ENCODE measurements around the gene MEGF11.
A peak's percentile ranks its signal among the peaks of the same experiment; 100 is the strongest.
"Not testable (repeated sequence)": the region's sequence is repeated elsewhere in the genome, so short reads cannot be mapped to it uniquely, and the experiment has no call there.

MEGF11 gene

DNA sequence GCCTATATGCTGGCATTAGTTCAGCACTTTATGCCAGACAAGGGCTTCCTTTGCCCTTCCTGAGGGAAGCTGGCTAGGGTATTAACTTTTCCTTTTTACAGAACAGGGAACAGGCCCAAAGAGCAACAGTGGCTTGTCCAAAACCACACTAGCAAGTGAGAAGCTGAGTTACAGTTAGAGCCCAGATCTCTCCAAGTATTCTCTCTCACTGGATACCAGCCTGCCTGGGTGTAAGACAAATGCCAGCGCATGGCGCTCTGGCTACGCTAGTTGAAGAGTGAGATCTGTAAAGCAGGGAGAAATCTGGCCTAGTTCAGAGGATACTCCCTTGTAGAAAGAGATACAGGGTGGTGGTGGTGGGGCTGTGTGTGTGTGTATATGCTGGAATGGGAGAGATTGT is 345.9 kb downstream of the MEGF11 start:
- DNase-seq = no peak

DNA sequence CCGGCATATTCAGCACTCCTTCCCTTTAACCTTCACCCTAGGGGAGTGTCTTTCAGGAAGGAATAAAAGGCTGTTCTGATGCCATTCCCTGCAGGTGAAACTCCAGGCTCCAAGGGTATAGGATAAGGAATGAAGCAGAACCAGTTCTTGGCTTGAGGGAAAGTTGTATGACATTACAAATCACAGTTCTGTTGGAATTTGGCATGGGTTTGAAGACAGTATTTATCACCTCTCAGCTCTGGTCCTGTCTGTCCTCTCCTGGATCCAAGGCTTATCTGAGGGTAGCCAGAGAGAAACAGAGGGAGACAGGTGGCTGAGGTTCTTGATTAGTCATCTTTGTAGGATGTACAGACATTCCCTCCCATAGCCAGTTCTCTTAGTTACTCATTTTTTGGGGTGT is 347.2 kb downstream of the MEGF11 start:
- DNase-seq = no peak

DNA sequence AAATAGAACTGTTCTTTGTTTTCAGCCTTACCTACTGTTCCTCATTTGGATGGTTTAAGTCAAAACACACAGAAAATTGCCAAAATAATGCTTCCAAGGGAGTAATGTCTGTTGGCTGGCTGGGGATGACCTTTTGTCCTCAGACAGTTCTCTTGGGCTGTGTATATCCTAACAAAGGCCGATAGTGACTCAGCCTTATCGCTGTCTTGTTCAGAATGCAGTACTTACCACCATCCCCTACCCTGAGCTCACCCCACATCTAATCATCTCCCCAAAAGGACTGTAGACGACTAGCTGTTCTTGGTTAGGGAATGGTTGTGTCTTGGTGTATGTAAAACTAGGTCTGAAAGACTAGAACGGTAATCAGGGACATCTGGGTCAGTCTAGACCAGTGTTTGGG is 349.2 kb downstream of the MEGF11 start:
- DNase-seq = no peak

DNA sequence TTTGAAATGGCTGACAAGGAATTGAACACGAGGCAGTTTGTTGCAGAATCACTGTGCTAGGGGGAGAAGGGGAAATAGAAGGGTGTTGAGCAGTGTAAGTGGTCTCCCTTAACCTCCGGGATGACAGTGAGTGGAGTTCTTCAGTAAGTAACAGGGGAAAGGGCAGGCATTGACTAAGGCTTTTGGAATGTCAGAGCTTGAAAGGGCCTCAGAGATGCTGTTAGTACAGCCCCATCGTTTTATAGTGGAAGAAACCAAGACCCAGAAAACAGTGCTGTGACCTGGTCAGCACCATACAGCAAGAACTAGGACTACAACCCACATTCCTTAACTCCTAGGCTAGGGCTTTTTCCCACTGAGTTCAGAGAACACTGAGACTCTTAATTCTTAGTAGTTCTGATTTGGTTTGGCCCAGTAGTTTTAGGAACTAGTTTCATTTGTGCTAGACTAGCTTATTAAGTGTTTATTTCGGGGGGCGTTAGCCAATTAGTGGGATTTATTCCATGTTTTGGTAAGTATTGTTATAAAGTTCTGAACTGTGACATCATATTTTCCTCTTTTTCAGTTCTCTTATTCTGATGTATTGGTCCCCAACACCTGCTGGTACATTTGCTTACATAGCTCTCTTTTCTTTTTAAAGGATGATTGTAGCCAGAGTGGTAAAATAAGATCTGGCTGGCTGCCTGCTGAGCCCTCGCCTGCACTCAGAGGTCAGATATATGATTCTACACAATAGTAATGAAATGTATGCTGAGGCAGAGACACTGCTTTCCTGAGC is 350.1 kb downstream of the MEGF11 start:
- DNase-seq = no peak

DNA sequence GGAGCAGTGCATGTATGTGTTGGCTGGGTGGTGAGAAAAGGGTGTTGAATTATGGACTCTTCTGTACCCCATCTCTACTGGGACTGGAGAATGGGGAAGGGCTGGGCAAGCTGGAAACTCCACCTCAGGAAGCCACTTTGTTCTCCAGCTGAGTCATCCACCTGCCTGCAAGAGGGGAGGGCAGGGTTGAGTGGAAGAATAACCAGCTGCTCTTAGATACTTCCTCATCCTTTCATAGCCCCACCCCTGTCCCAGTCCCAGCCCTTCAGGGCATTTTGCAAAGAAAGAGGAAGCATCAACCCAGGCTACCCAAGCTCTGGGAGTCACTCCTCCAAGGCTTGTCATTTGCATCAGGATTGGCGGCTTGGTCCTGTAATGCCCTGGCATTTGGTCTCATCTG is 351.2 kb downstream of the MEGF11 start:
- no peak for DNase-seq

DNA sequence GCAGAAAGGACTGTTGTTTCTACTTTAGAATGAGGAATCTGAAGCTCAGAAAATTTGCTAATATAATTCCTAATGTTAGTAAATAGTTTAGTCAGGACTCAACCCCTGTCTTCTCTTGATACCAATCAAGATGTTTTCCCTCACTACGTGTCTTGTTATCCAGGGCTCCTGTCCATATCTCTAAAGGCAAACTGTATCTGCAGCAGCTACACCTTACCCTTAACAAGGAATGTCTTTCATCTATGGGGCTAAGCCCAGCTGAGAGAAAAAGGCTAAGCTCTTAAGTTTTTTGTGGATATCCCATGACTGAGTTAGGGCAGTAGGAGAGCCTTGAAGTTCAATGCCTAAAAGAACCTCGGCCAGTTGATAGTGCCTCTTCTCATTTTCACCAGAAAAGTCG is 351.7 kb downstream of the MEGF11 start:
- DNase-seq = no peak

DNA sequence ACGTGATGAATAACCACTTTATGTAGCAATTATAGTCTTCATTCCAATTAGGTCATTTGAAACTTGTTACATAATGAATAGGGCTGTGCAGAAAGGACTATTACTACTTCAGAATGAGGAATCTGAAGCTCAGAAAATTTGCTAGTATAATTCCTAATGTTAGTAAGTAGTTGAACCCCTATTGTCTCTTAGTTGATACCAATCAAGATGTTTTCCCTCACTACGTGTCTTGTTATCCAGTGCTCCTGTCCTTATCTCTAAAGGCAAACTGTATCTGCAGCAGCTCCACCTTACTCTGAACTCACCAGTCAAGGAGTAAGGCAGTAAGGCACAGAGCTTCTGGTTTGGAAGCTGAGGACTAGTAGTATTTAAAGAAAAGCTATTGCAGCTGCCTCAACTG is 352.2 kb downstream of the MEGF11 start:
- DNase-seq = no peak

DNA sequence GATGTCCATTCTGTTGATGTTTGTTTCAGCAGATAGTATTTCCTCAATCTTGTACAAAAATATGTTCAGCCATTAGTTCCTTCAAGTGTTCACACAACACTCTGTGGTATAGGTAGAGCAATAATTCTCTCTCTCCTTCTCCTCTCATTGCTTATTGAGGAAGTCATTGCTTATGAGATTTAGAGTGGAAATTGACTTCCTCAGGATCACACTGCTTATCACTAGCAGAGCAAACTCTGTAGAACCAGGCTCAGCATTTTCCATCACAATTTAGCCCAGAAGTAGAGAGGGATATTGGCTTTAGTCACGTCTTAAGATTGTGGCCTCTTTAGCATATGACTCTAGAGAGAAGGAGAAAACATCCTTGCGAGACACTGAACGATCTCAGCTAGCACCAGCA is 353.1 kb downstream of the MEGF11 start:
- no peak for DNase-seq

DNA sequence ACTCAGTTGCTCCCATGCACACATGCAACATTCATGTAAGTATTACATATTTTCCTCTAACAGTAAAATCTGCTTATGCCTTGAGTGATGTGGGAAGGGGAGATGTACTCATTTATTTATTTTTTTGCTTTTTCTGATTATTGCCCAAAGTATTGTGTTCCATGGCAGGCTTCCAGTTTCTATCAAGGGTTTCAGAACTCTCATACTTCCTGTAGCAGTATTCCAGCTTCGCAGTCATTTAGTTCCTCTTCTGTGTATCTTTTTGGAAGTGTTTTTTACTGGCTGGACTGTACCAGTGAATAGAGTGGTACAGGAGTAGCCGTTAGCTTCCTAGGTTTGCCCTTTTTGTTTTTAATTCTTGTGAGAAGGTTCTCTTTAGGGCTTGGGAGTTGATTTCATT is 357.3 kb downstream of the MEGF11 start:
- DNase-seq = no peak

DNA sequence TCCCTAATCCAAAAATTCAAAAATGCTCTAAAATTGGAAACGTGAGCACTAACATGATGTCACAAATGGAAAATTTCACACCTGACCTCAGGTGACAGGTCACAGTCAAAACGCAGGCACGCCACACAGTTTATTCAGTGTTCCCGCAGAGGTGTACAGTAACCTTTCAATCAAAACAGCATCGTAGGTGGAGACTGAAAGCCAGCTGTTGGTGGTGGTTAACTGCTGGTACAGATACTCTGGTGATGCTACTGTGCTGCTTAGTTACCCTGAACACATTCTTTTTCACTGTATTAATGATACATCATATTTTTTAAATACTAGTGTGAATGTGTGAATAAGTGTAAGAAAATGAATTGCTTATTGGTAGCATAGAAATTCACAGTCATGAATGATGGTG is 360.5 kb downstream of the MEGF11 start:
- DNase-seq = no peak

DNA sequence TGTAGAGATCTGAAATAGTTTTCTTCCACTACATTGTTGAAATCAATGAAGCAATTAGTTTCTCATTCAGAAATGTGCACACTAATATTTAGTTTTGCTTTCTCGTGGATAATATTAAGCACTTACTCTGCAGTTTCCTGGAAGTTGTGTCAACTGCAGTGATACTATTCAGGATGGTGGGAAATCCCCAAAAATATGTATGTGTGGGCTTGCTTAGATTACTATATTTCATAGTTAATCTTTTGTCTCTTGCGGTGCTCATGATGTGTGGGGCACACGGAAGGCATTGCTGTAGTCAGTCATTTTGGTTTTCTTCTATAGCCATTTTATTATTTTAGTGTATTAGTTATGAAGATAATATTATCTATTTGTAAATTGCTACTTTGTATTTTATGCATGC is 364.6 kb downstream of the MEGF11 start:
- DNase-seq = peak; percentile 14 to 16

DNA sequence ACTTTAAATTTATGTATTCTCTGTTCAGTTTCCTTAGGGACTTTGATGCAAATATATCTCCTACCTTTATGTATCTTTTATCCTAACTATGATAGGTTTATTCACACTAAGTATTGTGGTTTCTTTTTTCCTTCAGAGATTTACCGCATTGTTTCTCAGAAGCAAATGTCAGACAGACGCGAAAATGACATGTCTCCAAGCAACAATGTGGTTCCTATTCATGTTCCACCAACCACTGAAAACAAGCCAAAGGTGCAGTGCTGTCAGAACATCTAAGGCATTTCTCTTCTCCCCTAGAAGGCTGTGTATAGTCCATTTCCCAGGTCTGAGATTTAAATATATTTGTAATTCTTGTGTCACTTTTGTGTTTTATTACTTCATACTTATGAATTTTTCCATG is 366.0 kb downstream of the MEGF11 start:
- DNase-seq = peak; percentile 29 to 42

DNA sequence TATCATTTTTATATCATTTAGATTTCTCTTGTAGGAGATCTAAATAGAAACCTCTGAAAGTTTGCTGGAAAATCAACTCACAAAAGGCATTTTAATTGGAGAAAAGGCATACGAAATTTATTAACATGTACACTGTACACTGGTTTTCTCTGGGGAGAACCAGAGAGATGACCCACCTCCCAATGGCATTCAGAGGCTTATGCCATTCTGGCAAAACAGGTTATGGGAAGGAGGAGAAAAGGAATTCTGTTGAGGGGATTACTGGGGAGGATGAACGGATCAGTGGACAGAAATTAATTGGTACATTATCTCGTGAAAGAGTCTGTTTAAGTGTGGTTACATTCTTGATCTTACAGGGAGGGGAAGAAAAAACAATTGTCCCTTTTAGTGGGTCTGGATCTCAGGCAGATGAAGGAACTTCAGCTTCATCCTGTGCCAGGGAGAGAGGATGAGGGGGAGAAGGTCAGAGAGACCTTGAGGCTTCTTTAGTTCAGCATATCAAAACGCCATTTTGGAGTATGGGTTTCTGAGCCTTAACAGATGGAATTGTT is 367.8 kb downstream of the MEGF11 start:
- no peak for DNase-seq

DNA sequence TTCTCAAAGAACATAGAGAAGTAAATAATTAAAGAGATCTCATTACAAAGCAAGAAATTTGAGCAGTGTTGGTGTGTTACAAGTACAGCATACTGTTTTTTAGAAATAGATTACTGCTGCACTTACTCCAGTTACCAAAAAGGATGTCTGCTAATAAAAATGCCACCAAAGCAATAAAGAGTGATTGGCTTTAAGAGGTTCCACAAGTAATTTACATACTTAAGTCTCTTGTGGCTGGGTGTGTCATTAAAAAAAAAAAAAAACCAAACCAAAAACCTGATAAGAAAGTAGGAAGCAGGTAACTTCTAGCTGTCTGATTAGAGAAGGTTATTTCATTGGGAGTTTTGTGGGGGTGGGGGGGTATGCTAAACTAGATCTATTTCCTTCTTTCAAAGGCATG is 369.0 kb downstream of the MEGF11 start:
- no peak for DNase-seq

DNA sequence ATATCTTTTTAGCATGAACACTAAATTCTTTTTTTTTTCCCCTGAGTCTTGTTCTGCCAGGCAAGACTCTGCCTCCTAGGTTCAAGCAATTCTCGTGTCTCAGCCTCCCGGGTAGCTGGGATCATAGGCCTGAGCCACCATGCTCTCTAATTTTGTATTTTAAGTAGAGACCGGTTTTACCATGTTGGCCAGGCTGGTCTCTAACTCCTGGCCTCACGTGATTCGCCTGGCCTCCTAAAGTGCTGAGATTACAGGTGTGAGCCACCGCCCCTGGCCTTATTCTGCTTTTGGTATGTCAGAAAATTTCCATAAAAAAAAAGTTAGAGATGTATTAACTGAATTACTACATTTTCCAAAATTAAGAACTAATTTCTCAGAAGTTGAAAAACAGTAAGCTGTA is 370.0 kb downstream of the MEGF11 start:
- DNase-seq = no peak

DNA sequence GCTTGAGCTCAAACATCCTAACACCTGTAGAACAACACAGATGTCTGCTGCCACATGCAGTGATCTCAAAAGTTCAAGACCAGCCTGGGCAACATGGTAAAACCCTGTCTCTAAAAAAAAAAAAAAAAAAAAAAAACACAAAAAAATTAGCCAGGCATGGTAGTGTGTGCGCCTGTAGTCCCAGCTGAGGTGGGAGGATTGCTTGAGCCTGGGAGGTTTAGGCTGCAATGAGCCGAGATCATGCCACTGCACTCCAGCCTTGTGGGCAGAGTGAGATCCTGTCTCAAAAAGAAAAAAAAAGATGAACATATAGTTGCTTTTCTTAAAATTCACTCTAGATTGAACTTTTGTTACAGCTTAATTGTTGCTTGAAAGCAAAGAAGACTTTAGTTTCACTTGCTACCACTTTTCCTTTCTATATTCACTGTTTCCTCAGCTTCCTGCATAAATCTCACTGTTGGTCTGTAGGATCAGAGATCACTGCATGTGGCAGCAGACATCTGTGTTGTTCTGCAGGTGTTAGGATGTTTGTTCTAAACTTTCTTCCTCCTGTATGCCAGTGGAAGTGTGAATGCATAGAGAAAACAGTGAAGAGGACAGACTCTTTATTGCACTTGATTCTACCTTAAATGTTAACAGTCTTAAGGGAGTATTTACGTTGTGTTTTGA is 371.6 kb downstream of the MEGF11 start:
- DNase-seq = no peak

DNA sequence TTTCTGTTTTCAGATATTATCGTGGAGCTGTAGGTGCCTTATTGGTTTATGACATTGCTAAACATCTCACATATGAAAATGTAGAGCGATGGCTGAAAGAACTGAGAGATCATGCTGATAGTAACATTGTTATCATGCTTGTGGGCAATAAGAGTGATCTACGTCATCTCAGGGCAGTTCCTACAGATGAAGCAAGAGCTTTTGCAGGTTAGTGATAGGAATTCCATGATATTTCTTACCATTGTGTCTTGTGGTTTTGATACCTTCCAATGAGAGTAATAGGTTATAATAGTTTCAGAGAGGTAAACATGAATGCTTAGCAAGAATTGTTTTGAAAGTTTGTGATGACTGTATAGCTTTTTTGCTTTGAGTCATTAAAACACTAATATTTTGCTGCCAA is 375.8 kb downstream of the MEGF11 start:
- DNase-seq = no peak

DNA sequence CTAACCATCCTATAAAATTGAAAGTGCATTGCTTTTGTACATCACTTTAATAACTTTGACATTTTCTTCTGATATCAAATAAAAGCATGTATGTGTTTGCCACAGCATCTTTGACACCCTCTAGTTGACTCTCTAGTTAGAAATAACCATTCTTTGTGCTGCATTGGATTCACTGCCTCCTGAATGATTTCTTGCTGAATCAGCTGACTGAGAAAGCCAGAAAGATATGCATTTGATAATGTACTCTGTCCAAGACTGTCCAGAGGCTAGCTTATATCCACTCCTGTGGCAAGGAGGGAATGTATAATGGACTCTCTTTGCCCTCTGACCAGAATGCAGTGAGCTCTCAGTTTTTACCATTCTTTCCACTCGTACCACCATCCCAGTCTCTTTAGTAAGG is 378.1 kb downstream of the MEGF11 start:
- DNase-seq = no peak

DNA sequence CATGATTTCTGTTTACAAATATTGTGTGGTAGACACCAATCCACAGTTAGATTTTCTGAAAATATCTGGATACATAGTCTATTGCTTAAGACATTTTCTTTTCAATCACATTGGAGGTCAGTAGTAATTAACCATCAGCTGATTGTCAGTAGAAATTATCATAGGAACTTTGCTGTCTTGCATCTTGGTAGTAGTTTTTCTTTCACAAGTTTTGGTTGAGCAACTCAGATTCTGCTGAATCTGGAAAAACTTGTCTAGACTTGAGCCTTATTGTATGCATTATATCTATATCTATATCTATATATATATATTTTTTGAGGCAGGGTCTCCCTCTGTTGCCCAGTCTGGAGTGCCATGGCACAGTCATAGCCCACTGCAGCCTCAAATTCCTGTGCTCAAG is 380.3 kb downstream of the MEGF11 start:
- DNase-seq = no peak

DNA sequence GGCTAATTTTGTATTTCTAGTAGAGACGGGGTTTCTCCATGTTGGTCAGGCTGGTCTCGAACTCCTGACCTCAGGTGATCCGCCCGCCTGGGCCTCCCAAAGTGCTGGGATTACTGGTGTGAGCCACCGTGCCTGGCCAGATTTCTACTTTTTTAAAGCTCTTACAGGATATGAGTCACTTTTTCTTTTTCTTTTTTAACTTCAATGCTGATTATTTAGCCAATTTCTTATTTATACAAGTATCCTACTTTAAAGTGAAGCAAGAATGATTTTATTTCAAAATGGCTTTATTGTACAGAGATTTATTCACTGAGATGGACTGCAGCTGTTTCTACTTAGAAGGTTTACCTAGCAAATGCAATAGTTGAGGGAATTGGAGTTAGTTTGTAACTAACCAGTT is 381.0 kb downstream of the MEGF11 start:
- not testable (repeated sequence) for DNase-seq

DNA sequence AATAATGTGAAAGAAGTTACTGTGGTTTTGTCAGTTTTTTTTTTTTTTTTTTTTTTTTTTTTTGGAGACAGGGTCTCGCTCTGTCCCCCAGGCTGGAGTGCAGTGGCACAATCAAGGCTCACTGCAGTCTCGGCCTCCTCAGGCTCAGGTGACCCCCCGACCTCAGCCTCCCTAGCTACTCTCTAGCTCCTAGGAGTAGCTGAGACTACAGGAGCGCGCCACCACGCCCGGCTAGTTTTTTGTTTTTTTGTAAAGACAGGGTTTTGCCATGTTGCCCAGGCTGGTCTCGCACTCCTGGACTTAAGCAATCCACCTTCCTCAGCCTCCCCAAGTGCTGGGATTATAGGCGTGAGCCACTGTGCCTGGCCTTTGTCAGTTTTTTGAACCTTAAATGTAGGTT is 381.7 kb downstream of the MEGF11 start:
- DNase-seq = not testable (repeated sequence)

DNA sequence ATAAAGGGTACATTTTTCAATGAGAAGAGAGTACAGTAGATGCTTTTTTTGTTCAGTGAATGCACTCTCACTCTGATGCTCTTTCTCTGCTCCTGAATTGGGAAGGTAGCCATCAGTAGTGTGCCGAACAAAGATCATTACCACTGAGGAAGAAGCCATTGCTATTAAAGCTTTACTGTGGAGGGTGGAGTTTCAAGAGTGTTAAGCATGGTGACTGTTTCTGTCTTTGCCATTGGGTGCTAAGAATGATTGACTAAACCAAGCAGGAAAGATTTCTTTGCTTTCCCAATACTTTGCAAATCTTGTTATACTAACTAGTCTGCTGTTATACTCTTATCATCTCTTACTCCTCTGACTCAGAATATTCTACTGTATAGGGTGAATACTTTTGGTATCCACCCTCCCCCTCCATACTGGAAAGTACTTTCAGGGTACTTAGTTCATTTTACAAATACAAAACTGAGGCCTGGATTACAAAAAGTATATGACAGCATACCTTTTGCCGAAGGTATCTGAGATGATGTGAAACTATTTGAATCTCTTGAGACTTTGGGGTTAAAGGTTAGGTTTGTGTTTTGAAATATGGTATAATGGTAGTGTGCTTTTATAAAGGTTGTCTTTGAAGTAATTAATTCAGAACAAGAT is 382.5 kb downstream of the MEGF11 start:
- DNase-seq = no peak

DNA sequence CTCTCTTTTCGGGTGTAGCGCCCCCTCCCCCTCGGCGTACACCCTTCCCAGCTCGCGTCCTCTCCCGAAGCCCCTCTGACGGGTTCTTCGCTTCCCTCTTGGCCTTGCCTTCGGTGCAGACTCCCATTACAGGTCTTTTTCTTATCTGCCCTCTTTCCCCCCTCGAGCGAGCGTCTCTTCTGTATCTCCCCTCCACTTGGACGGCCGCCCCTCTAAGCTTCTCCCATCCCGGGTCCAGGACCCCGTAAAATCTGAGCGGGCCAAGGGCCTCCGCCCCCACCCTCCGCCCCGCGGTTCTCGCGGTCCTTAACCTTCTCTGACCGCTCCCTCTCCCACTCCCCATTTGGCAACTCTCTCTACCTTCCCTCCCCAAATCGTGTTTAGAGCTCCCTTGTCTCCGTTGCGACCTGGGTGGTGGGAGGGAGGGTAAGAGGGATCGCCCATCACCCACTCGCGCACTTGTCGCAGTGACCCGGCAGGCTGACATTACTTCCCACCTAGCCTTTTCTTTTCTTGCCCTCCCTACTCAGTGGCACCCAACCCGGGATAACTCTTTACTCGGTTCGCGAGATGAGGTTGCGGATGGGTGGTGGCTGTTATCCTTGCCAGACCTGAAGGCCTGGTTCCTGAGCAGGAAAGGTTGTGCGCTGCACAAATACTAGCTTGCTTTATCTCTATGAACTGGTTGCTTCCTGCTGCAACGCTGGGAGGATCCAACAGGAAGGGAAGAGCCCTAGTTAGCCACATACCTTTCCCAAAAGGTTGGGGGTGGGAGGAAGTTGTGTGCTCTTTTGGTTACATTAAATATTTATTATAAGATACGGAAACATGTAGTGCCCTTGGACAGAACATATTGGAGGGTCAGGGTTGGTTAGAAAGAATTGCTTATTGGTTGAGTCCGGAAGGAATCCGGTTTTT is 383.3 kb downstream of the MEGF11 start:
- DNase-seq = peak; percentile 14 to 23

Measured in activated CD4-positive, alpha-beta T cell treated with anti-CD3 and anti-CD28 coated beads for 4 hours (primary cell).